Osteoblast (primary cell): ENCODE results near the gene SNX30. TPM values are rescaled to one million over a fixed set of nuclear protein-coding genes. Genes with fewer than 3 reads are reported as not detected.

Source experiments
- DNase-seq: peaks from one replicate; pipeline ENCODE4 v3.0.0; 2011; ENCODE audit warnings: low spot score, mixed read lengths; ENCODE audit not compliant: insufficient read length; ENCODE audit errors: missing footprints
- H2AFZ ChIP-seq: 2 replicates; pipeline ENCODE4 v1.6.0; 2011; ENCODE audit warnings: mild to moderate bottlenecking, low read length
- H3K27ac ChIP-seq: 2 replicates; pipeline ENCODE4 v1.5.1; 2011; ENCODE audit warnings: mild to moderate bottlenecking, low read depth, low read length, moderate library complexity
- H3K27me3 ChIP-seq: 2 replicates; pipeline ENCODE4 v1.6.0; 2012; ENCODE audit warnings: mild to moderate bottlenecking, control low read depth, inconsistent platforms, low read length, moderate library complexity; ENCODE audit not compliant: insufficient read depth
- H3K36me3 ChIP-seq: 2 replicates; pipeline ENCODE4 v1.5.1; 2011; ENCODE audit warnings: mild to moderate bottlenecking, low read length, control low read depth, moderate library complexity; ENCODE audit not compliant: insufficient read depth
- H3K4me1 ChIP-seq: 2 replicates; pipeline ENCODE4 v1.5.1; 2011; ENCODE audit warnings: mild to moderate bottlenecking, low read length, control low read depth, moderate library complexity; ENCODE audit not compliant: insufficient read depth
- H3K4me2 ChIP-seq: 2 replicates; pipeline ENCODE4 v1.6.0; 2011; ENCODE audit warnings: mild to moderate bottlenecking, low read length; ENCODE audit not compliant: insufficient read depth
- H3K4me3 ChIP-seq: fragments of 200-600 bp; sonication (generic); 3 replicates; pipeline ENCODE4 v1.5.1; 2012; ENCODE audit warnings: mild to moderate bottlenecking, low read length, inconsistent platforms; ENCODE audit not compliant: insufficient read depth
- H3K79me2 ChIP-seq: 2 replicates; pipeline ENCODE4 v1.6.0; 2012; ENCODE audit warnings: mild to moderate bottlenecking, low read length, control low read depth, inconsistent platforms; ENCODE audit not compliant: insufficient read depth
- H3K9me3 ChIP-seq: 2 replicates; pipeline ENCODE4 v1.5.1; 2011; ENCODE audit warnings: low read depth, low read length, control low read depth
- H4K20me1 ChIP-seq: 2 replicates; pipeline ENCODE4 v1.6.0; 2012; ENCODE audit warnings: mild to moderate bottlenecking, low read length, control low read depth; ENCODE audit not compliant: insufficient read depth
- total RNA-seq: library from RNA; depleted of rRNA; stranded (reverse); fragments of >200 nt; gene quantifications from 2 replicates; pipeline ENCODE4 v1.2.3, GENCODE V29; 2012
- TF ChIP-seq, protein P1 (sequence below): IDR thresholded peaks from 2 replicates; pipeline ENCODE4 v1.5.1; 2011; ENCODE audit warnings: mild to moderate bottlenecking, low read depth, low read length, moderate library complexity; ENCODE audit errors: extremely low read depth

The SNX30 gene
- total RNA-seq, 1 donor = 38.7 TPM

DNA sequence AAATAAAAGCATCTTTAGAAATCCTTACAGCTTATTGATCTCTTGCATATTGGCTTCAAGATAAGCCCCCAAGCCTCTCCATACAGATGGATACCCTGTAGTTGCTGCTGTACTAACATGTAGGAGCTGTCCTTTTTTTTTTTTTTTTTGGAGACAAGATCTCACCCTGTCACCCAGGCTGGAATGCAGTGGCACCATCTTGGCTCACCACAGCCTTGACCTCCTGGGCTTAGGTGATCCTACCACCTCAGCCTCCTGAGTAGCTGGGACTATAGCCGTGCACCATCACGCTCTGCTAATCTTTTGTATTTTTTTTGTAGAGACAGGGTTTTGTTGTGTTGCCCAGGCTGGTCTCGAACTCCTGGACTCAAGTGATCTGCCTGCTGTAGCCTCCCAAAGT lies 35.4 kb downstream of the SNX30 start:
- peaks cover 10% of the 10 kb centered on the region for H3K4me1 ChIP-seq
- no peak for DNase-seq
- H3K79me2 ChIP-seq = peaks cover 63% of the 10 kb centered on the region
- no peaks in the 10 kb centered on the region for H3K36me3 ChIP-seq
- H3K4me3 ChIP-seq = no peak overlapping the region
- H4K20me1 ChIP-seq = peaks cover 18% of the 10 kb centered on the region
- no peaks in the 10 kb centered on the region for H3K9me3 ChIP-seq
- H3K4me2 ChIP-seq = no peak overlapping the region
- H3K27me3 ChIP-seq = no peaks in the 10 kb centered on the region
- TF ChIP-seq, protein P1, sequence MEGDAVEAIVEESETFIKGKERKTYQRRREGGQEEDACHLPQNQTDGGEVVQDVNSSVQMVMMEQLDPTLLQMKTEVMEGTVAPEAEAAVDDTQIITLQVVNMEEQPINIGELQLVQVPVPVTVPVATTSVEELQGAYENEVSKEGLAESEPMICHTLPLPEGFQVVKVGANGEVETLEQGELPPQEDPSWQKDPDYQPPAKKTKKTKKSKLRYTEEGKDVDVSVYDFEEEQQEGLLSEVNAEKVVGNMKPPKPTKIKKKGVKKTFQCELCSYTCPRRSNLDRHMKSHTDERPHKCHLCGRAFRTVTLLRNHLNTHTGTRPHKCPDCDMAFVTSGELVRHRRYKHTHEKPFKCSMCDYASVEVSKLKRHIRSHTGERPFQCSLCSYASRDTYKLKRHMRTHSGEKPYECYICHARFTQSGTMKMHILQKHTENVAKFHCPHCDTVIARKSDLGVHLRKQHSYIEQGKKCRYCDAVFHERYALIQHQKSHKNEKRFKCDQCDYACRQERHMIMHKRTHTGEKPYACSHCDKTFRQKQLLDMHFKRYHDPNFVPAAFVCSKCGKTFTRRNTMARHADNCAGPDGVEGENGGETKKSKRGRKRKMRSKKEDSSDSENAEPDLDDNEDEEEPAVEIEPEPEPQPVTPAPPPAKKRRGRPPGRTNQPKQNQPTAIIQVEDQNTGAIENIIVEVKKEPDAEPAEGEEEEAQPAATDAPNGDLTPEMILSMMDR = no peak
- no peak overlapping the region for H3K27ac ChIP-seq
- no peak overlapping the region for H2AFZ ChIP-seq

DNA sequence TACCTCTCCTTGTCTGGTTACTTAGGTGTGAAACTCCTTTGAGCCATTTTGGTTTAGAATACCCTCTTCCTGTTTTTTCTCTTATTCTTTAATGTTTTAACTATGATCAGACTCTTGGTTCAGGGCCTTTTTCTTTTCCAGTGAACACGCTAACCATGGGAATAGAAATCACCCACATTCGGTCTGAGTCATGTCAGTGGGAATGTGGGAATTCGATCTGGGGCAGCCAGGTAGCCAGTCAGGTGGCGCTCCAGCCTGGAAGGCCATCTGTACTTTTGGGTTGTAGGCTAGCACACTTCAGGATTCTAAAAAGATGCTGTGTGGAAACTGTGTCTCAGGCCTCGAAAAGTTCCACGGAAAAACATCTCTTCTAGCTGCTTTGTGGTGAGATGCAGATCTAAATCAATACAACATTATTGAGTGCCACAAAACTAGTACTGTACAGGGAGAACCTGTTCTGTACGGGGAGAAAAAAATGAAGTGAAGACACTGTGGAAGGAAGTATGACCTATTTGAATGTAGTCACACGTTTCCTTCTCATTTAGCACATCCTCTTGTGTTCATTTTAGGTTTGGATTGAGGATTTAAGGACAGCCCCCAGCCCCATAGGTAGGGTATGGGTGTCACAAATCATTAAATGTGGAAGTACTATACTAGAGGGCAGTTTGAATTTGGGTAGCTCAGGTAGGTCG lies 36.4 kb downstream of the SNX30 start:
- TF ChIP-seq, protein P1 = no peak
- Histone ChIP-seq H3K27me3 (no peaks in the 10 kb centered on the region), H3K4me3 (no peak overlapping the region), H3K79me2 (peaks cover 64% of the 10 kb centered on the region), H2AFZ (no peak overlapping the region), H3K9me3 (no peaks in the 10 kb centered on the region), H4K20me1 (peaks cover 18% of the 10 kb centered on the region), H3K36me3 (no peaks in the 10 kb centered on the region), H3K27ac (no peak overlapping the region), H3K4me2 (no peak overlapping the region), H3K4me1 (peaks cover 10% of the 10 kb centered on the region)
- DNase-seq = no peak

GRCh38 chr9:112787978-112788377 lies 37.4 kb downstream of the SNX30 start:
- peaks cover 18% of the 10 kb centered on the region for H4K20me1 ChIP-seq
- peaks cover 10% of the 10 kb centered on the region for H3K4me1 ChIP-seq
- no peak for DNase-seq
- H3K4me2 ChIP-seq = no peak overlapping the region
- no peaks in the 10 kb centered on the region for H3K9me3 ChIP-seq
- H3K36me3 ChIP-seq = no peaks in the 10 kb centered on the region
- no peaks in the 10 kb centered on the region for H3K27me3 ChIP-seq
- H2AFZ ChIP-seq = no peak overlapping the region
- TF ChIP-seq, protein P1 = no peak
- H3K79me2 ChIP-seq = peaks cover 64% of the 10 kb centered on the region
- no peak overlapping the region for H3K4me3 ChIP-seq
- no peak overlapping the region for H3K27ac ChIP-seq

GRCh38 chr9:112789473-112789872 lies 38.9 kb downstream of the SNX30 start:
- Histone ChIP-seq H3K27me3 (no peaks in the 10 kb centered on the region), H3K4me2 (peak overlapping the region; percentile 46), H3K4me1 (peaks cover 10% of the 10 kb centered on the region), H3K9me3 (no peaks in the 10 kb centered on the region), H3K27ac (peak overlapping the region; percentile 32), H3K36me3 (no peaks in the 10 kb centered on the region), H3K4me3 (no peak overlapping the region), H4K20me1 (peaks cover 14% of the 10 kb centered on the region), H2AFZ (no peak overlapping the region), H3K79me2 (peaks cover 62% of the 10 kb centered on the region)
- no peak for DNase-seq
- TF ChIP-seq, protein P1 = no peak
